ENCODE results near the gene C1QL2. TPM values are rescaled to one million over a fixed set of nuclear protein-coding genes. Genes with fewer than 3 reads are reported as not detected.

Gene C1QL2
- total RNA-seq, result not detected in 2 replicates

GRCh38 chr2:119158563-119159347 lies at the start of gene C1QL2:
Gene C1QL2 (minus strand): TSS chr2:119158751. CDS start chr2:119158269, 482 bp downstream.

Other genes starting within 250 kb of the C1QL2 start
- gene MARCO, start 216.6 kb downstream of the C1QL2 start, total RNA-seq, result not detected in 2 replicates
- 3.1 and 5.0 TPM in 2 replicates for gene STEAP3, start 65.1 kb upstream of the C1QL2 start, total RNA-seq
- gene C2orf76, start 208.1 kb upstream of the C1QL2 start, total RNA-seq, result 10.9 and 27.4 TPM in 2 replicates
- 122 and 186 TPM in 2 replicates for gene DBI, start 208.2 kb upstream of the C1QL2 start, total RNA-seq

All from cardiac atrium fibroblast (primary cell).